HG02981 (cell line): ENCODE results near the gene DEXI.
"Not testable (repeated sequence)": the region's sequence is repeated elsewhere in the genome, so short reads cannot be mapped to it uniquely, and the experiment has no call there.

ENCODE experiments used
- ATAC-seq: cut with Tn5 transposase; IDR thresholded peaks from one replicate; pipeline ENCODE4 v1.9.1; 2021; ENCODE audit warnings: mild to moderate bottlenecking, moderate library complexity; ENCODE audit not compliant: unreplicated experiment

The DEXI gene

DNA sequence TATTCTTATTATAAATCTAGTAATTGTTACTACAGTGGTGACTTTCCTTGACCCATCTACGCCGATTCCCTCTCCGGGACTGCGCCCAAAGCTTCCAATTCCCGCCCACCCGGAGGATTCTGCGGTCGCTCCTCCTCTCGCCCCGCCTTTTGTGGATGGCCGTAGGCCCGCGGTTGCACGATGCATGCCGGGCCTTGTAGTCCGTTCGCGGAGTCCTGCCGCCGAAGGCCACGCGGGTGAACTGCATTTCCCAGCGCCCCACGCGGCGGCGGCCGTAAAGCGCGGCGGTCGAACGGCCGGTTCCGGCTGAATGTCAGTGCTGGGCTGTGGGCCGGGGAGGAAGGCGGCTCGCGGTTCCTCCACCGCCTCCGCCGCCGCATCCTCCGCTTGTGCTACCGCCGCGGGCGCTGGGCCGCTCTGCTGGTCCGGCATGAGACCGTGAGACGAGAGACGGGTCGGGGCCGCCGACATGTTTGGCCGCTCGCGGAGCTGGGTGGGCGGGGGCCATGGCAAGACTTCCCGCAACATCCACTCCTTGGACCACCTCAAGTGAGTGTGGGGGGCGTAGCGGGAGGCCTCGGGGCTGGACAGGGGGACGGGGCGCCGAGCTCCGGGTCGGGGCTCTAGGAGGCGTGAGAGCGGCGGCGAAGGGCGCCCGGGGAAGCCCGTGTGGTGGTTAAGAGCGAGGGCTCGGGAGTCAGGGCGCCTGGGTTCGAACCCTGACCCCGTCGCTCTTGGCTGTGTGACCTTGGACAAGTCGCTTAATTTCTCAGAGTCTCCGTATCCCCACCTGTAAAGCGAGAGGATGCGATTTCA is 2.2 kb upstream of the DEXI start, which contains the start of gene CLEC16A:
Gene CLEC16A (plus strand): TSS at position 316 of the 816 bp plus-strand sequence. CDS start 154 bp downstream, at position 470.
- ATAC-seq, result peak; percentile 66

DNA sequence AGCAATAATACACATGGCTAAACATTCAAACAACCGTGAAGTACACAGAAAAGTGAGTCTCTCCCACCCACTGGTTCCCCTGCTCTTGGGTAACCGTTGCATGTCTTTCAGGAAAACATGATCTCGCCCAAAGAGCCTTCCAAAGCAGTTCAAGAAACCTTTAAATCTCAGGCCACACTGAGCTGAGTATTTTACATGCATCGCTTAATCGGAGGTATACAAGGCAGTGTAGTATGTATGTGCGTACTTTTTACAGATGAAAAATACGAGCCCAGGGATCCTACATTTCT is 741 bp upstream of the DEXI start:
- ATAC-seq, result no peak

DNA sequence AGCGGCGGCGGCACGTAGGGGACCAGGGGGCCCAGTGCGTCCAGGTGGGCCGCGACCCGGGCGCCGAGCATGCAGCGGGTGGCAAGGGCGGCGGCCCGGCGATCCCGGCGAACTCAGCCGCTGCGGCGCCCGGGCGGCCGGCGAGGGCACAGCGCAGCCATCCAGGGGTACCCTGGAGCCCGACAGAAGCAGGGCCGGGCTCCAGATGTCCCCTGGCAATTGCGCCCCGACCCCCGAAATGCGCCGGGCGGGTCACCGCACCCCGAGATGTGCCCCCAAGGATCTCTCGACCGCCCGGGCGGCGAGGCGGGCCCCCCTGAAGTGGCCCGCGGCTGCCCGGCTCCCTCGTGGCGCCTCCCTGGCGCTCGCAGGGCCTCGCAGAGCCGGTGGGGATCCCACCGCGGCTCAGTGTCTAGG is 325 bp downstream of the DEXI start:
- not testable (repeated sequence) for ATAC-seq

DNA sequence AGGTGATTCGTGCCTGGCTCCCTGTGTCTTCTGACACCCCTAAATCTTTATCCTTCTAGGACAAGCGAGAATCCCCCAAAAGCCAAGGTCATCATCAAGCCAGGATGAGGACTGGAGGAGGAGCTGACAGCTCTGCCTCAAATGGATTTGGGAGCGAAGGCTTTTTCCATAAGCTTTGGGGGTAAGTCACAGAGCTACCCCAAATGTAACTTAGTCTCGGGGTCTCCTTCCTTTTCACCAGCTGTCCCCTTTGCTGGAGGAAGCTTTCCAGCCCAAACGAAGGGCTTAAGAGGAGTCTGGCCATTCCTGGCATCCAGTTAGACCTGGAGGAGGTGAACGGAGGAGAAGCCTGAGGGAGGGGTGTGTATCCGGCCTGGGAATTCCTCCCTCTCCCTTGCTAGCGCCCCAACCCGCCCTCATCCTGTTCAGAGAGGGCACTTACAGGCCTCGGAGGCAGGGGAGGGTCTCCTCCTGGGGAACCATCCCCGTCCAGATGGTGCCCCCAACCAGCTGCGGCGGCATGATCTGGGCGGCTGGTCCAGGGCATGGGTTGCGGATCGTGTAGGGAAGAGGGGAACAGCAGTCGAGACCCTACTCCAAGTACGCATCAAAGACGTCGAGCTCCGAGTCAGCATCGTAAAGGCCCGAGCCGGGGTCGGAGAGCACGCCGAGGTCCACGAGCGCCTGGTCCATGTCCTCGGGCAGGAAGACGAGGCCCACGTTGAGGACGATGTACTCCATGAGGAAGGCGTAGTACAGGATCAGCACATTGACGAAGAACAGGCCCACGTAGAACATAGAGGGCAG is 938 bp downstream of the DEXI start:
- no peak for ATAC-seq

DNA sequence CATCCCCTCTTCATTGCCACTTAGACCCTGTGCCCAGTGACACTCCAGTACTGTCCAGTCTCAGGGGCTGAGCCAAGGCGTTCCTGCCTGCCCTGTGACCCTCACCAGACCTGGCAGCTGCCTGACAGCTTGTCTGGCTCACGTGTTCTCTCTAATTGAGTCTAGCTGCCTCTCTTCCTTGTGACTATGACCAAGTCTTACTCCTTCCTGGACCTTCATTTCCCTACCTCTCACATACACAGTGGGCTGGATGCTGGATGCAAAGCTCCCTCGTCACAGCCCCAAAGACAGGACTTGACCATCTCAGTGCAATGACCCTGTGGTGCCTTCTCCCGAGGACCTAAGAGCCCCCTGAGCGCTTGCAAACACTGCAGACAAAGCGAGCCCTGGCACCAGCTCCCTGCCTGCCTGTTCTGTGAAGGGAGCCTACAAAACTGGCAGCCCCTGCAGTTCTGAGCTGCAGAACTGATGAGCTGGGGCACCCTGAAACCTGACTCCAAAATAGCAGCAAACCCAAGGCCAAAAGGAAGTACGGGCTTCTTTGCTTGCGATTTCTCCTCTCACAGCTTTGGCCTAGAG is 1.7 kb downstream of the DEXI start:
- ATAC-seq, result no peak

DNA sequence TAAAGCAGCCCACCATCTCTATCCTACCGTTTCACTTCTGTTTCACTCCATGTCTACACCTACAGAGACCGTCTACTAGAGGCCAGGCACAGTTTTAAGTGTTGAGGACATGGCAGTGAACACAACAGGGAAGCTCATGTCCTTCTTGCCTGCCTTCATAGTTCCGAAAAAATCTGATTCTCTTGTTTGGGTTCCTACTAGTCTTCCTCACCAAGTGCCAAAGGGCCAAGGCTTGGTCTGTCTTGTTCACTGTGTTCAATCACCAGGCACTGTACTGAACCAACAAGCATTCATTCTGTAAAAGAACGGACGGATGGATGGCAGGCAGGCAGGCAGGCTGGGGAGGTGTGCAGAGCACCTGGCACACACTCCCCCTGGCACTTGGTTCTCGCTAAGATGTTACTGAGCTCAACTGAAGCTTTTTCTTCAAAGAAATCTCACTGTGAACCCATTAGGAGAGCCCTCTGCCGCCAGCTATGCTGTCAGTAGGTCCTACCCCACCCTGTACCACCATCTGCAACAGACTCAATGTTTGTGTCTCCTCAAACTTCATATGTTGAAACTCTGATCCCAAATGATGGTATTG is 2.5 kb downstream of the DEXI start:
- ATAC-seq, result no peak

DNA sequence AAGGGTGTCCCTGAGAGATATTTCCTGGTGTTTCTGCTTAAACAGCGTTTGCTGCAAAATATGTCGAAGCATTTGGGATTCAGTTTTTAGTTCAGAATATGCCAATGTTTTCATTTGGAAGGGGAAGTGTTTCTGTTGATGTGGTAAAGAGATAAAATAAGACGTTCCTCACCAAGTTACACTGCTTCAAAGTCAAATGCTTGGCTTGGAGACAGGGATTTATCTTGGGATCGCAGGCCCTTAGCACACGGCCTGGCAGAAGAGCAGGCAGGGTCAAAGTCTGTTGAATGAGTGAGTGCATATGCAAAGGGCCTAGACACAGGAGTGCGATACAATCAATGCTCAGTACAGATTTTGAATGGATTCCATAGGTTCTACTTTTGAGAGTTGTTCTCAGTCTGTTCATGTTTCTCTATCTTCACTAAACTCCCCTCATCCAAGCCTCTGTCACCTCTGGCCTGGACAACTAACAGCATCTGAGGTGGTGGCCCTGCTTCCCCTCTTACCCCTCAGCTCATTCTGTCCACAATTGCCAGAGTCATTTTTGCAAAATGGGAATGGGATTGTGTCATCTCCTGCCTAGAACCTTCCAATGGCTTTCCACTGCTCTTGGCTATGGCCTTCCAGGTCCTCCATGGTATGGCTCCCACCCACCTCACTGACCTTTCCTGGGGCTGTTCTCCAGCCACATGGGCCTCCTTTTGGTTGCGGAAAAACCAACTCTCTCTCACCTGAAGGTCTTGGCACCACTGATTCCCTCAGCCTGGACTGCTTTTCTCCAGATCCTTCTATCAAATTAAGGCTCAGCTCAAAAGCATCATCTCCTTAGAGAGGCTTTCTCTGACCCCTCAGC is 3.2 kb downstream of the DEXI start:
- ATAC-seq, result no peak

DNA sequence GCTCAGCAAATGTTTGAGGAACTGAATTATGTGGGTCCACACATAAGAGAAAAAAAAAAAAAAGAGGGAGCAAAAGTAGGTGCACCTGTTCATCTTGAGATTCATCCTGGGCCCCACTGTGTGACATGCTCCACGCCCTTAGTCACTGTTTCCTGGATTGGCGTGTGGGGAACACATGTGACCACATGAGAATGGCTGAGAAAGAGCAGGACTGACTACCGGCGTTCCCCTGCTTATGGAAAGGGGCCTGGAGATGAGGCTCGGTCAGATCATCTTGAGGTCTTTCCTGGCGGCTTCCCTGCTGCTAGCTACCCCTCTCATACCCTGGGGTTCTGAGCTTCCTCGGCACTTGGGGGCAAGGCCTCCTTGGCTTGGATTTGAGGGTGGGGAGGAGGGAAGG is 3.9 kb downstream of the DEXI start:
- no peak for ATAC-seq

DNA sequence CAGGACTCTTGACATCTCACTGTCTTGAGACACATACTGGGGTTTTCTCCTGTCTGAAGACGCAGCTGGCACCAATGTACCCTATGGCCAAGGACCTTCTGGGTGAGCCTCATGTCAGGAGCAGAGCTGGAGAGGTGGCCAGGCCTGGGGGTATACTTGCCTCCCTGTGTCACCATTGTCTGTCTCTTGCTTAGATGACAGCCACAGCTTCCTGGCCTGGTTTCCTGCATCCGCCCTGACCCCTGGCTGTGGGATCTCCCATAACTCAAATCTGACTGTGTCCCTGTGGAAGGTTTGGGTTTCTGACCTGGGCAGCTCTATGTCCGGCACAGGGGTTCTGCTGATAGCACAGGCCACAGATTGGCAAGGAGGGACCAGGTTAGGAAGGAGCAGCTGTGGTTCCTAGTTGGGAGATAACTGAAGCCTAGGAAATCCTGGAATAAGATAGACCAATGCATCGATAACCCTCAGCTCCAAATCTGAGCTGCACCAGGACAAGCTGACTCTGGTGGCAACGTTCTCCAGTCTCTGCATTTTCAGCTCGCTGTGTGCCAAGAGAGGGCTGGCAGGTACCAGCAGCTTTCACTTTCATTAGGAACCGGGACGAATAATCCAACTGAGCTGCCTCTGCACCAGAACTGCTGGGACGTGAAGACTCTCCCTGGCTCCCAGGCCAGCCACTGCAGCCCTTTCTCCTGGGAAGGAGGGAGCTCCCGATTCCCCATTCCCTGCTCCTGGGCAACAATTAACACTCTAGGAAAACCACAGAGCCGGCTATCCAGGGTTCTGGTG is 5.0 kb downstream of the DEXI start:
- ATAC-seq, result no peak

DNA sequence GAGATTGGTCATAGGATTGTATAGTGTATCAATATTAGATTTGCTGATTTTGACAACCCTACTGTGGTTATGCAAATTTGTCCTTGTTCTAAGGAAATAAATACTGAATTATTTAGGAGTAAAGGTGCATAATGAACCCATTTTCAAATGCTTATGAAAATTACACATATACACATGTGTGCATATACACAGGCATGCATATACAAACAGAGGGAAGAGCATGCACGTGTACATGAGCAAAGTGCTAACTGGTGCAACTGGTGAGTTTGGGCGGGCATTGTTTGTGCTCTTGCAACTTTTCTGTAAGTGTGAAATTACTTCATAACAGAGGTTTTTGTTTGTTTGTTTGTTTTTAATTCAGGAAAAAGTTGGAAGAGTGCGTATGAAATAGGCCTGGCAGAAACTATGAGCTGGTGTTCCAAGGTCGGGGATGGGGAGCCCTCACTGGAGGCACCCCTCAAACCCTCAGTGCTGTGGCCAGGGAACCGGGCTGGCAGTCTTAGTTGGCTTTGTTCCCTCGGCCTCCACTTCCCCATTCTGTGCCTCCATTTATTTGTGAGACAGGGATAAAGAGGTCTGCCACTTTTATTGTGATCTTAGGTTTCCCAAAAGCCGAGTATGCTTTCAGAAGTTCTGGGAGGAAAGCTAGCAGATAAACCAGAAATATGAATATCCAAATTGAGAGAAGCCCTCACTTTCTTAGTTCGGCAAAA is 5.8 kb downstream of the DEXI start:
- ATAC-seq, result no peak

DNA sequence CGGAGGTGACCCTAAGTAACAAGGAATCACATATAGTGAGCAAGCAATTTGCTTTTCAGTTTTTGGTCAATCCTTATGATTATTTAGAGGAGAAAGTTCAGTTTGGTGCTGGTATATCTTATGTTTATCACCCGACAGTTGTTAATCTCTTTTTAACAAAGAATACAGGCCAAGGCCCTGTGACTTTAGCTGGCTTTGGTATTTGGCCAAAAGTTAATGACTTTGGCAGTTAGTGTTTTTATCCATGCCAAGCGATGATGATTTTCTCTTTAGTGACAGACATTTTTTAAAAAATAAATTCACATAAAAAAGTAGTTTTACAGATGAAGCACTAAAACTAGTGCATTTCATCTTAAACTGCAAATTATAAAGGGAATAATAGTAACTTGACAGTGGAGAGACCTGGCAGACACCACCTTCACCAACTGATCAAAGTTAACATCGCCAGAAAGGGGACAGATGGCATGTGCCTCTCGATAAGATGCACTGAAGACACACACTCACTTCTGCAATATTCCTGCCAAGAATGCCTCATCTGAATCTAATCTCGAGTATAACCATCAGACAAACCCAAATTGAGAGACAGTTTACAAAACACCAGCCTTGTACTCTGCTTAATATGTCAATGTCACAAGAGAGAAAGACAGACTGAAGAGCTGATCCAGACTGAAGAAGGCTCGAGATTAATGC is 6.9 kb downstream of the DEXI start:
- no peak for ATAC-seq

DNA sequence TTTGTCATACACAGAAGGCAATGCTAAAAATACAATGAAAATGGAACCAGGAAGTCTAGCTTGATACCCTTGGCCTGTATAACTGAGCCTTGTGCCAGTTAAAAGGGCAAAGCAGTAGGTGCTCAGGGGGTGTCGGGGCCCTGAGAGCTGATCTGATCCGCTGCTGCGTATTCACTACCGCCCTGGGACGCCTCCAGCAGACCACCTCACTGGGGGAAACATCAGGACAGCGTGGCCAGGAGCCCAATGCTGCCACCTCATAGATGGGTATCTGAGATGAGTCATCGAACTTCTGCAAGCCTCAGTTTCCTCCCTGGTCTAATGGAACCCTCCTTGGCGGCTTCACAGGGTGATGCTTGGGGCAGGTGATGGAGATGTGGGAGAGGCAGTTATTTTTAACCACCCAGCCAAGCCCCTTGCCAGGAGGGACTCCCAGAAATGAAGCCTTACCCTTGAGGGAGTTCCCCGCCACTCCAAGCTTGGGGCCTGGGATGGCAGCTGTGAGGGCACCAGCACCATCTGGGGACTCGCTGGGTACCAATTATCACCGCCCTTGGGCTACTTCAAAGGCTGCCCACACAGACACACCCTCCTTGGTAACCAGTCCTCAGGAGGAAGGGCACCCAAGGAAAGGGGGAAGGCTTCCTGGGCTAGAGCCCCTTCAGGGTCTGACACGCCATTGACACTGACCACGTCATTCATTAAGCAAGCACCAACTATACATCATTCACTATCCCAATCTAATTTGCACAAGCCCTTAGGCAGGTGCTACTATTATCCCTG is 7.8 kb downstream of the DEXI start:
- no peak for ATAC-seq

DNA sequence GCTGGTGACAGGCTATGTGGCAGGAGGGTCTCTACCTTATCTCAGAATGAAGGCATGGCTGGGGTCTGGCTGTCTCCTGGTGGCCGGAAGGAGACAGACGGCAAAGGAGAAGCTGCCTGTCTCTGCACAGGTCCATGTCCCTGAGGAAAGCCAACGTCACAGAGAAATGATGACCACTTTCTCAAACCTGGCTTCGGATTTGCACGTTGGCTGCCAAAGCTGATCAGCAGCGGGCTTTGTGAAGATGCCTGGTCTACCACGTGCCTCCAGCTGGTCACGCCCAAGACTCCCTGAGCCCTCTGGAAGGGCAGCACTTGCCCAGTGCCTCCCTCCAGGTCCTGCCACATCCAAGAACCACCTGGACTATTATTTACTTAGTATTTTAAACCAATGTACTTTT is 8.4 kb downstream of the DEXI start:
- ATAC-seq, result no peak

DNA sequence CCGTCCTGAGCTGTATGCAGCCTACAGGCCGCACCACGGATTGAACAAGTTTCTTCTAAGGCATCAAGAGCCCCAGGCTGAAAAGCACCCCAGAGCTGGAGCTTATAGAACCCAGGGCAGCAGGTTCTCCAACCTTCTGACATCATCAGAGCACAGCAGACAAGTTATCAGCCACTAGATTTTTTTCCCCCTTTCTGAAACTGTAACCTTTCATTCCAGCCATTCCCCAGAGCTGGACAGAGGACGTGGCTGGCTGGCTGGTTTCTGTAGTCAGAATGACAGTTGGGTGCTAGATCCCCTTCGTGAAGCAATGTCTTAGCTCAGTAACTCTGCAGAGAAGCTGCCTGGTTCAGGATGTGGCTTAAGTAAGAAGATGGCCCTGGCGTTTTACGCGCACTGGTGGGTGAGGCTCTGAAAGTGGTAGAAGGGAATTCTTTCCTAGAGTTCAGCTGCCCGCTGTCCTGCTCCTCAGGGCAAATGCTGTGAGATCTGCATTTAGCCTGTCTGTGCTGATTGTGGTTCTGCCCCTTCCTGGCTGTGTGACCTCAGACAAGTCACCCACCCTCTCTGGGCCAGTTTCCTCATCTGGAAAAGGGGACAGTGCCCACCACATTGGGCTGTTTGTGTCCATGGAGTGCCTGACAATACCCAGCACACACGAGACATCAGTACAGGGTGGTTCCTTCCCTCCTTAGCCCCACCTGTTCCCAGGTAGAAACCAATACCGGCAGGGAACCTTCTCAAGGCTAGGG is 9.1 kb downstream of the DEXI start:
- no peak for ATAC-seq

DNA sequence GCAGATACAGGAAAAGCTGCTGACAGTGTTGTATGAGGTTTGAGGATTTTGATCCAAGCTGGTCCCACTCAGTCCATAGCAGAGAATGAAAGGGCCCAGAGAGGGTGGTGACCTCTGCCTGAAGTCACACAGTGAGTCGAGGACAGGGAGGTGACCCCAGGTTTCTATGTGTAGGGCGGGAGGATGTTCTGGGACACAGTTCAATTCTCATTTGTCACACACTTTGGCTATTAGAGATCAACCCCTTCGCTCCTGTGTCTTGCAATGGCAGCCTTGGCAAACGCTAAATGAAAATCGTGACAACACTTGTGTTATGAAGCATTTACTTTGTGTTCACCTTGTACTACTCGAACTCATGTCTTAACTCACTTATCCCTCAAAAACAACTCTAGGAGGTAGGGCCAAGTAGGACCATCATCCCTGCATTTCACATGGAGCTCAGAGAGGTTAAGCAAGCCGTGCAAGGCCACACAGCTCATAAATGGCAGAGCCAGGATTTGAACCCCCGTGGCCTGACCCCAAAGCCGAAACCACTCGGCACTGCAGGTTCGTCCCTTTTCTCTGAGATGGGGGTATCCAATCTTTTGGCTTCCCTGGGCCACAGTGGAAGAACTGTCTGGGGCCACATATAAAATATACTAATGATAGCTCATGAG is 10.2 kb downstream of the DEXI start:
- ATAC-seq, result no peak

DNA sequence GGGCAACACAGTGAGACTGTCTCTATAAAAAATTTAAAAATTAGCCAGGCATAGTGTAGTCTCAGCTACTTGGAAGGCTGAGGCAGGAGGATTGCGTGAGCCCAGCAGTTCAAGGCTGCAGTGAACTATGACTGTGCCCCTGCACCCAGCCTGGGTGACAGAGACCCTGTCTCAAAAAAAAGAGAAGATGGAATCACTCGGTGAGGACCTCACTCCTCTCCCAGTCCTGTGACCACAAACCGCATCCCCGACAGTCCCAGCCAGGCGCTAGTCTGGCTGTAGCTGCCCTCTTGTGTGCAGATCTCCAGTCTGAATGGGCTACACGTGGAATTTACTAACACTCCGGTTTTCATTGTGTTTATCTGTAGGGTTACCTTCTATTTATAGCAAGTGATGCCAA is 11.1 kb downstream of the DEXI start:
- ATAC-seq, result no peak

DNA sequence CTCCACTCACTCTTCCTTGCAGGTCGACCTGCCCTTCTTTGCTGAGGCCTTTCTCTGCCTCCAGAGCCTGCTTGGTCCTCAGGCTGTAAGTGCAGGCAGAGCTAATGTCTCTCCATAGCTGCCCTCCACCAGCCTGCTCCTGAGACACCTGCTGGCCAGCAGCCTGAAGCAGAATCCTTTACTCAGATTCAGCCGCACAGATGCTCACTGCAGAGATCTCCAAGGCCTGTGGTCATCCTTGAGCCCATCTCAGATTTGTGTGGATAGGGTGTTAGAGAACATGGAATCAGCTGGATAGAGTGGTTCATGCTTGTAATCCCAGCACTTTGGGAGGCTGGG is 11.5 kb downstream of the DEXI start:
- ATAC-seq, result no peak
